K562 (cell line): ENCODE data around the gene SERPINE3. TPM values are rescaled to one million over a fixed set of nuclear protein-coding genes. Genes with fewer than 3 reads are reported as not detected.

Experiments
- CHD1 ChIP-seq: fragments of 200-600 bp; sonication (generic); IDR thresholded peaks from one replicate; pipeline ENCODE4 v1.6.1; 2012; ENCODE audit warnings: mild to moderate bottlenecking, moderate library complexity, low read length, inconsistent platforms
- HCFC1 ChIP-seq: IDR thresholded peaks from 2 replicates; pipeline ENCODE4 v1.6.1; 2012; ENCODE audit warnings: low read depth, low read length, improper control_type of control experiment
- MCM2 ChIP-seq: fragments of 450-650 bp; IDR thresholded peaks from 2 replicates; pipeline ENCODE4 v1.6.1; 2017; ENCODE audit warnings: low read depth, mild to moderate bottlenecking
- RAD51 ChIP-seq: fragments of 450-650 bp; IDR thresholded peaks from 2 replicates; pipeline ENCODE4 v1.7.1; 2016; ENCODE audit warnings: low read depth, mild to moderate bottlenecking, borderline replicate concordance
- polyA plus RNA-seq, 8 experiments: library from polyadenylated mRNA; depleted of rRNA in 4 of 8; stranded (reverse) in 5 of 8; unstranded in 3 of 8; fragments of >200 nt; fragmentation: Nextera tagmentation in 2 of 8; fragmentation: Illumina TruSeq in 1 of 8; extraction: Ambion mirVana in 2 of 8; extraction: Trizol in 1 of 8; gene quantifications; 2 replicates each; pipeline versions ENCODE4 v1.2.1 to v1.2.3, GENCODE V29; 2011 to 2014; ENCODE audit warnings: inconsistent platforms in 1 of 8, missing spikeins in 1 of 8
- total RNA-seq, 7 experiments: library from RNA; depleted of rRNA in 6 of 7; stranded (reverse); fragments of >200 nt in 6 of 7; fragmentation: Illumina TruSeq in 2 of 7; extraction: Trizol in 2 of 7; gene quantifications; 2 replicates each; pipeline versions ENCODE4 v1.2.1 to v1.2.3, GENCODE V29; 2011 to 2021; ENCODE audit warnings: low replicate concordance in 1 of 7
- TF ChIP-seq, protein P1 (sequence below): sonication (generic); formaldehyde crosslinking; IDR thresholded peaks from 2 replicates; pipeline ENCODE4 v1.5.0; 2020; ENCODE audit warnings: missing genetic modification reagents
- TF ChIP-seq, protein P2 (sequence below): fragments of 200-800 bp; sonication (Bioruptor generic); IDR thresholded peaks from 2 replicates; pipeline ENCODE4 v1.6.1; 2017; ENCODE audit warnings: missing genetic modification characterization, missing compliant biosample characterization
- TF ChIP-seq, protein P3 (sequence below): fragments of 450-650 bp; IDR thresholded peaks from 2 replicates; pipeline ENCODE4 v1.6.1; 2018; ENCODE audit warnings: mild to moderate bottlenecking, low read depth; ENCODE audit not compliant: partially characterized antibody

Gene SERPINE3
- total and polyA plus RNA-seq, 9 of the 15 experiments (the other 6 are each of a cell fraction or from before 2014, with no cell fraction given) = not detected

DNA sequence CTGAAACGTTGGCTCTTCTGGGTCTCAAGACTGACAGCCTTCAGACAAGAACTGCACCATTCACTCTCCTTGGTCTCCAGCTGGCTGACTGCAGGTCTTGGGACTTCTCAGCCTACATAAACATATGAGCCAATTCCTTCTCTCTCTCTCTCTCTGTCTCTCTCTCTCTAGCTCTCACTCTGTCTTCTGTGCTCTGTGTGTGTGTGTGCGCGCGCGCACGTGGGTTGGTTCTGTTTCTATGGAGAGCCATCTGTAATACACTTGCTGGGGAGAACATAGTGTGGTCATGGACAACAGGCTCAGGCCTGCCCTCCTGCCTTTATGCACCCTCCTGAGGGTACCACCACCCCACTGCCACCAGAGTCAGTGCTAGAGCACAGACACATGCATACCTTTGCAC, 13.7 kb upstream of the SERPINE3 start (continued):
- no peak for TF ChIP-seq RAD51
- no peak for TF ChIP-seq HCFC1
- TF ChIP-seq, protein P1, sequence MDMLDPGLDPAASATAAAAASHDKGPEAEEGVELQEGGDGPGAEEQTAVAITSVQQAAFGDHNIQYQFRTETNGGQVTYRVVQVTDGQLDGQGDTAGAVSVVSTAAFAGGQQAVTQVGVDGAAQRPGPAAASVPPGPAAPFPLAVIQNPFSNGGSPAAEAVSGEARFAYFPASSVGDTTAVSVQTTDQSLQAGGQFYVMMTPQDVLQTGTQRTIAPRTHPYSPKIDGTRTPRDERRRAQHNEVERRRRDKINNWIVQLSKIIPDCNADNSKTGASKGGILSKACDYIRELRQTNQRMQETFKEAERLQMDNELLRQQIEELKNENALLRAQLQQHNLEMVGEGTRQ (CRISPR knock-in tag) = no peak
- TF ChIP-seq, protein P2, sequence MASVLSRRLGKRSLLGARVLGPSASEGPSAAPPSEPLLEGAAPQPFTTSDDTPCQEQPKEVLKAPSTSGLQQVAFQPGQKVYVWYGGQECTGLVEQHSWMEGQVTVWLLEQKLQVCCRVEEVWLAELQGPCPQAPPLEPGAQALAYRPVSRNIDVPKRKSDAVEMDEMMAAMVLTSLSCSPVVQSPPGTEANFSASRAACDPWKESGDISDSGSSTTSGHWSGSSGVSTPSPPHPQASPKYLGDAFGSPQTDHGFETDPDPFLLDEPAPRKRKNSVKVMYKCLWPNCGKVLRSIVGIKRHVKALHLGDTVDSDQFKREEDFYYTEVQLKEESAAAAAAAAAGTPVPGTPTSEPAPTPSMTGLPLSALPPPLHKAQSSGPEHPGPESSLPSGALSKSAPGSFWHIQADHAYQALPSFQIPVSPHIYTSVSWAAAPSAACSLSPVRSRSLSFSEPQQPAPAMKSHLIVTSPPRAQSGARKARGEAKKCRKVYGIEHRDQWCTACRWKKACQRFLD (CRISPR knock-in tag) = no peak
- TF ChIP-seq CHD1 = no peak
- TF ChIP-seq MCM2 = no peak
- TF ChIP-seq, protein P3, sequence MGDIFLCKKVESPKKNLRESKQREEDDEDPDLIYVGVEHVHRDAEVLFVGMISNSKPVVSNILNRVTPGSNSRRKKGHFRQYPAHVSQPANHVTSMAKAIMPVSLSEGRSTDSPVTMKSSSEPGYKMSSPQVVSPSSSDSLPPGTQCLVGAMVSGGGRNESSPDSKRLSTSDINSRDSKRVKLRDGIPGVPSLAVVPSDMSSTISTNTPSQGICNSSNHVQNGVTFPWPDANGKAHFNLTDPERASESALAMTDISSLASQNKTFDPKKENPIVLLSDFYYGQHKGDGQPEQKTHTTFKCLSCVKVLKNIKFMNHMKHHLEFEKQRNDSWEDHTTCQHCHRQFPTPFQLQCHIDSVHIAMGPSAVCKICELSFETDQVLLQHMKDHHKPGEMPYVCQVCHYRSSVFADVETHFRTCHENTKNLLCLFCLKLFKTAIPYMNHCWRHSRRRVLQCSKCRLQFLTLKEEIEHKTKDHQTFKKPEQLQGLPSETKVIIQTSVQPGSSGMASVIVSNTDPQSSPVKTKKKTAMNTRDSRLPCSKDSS = no peak
- TF ChIP-seq, all 486 proteins: peak for 0
